ENCODE measurements around the gene KCNJ11.

GRCh38 chr11:17434108-17434507 lies 45.6 kb upstream of the KCNJ11 start:
- TF ChIP-seq RAD21 (IDR thresholded peaks at IDR 0.05 in 1 of 2, conservative IDR thresholded peaks at IDR 0.05 in 1 of 2; ENCODE audit: low read depth in 2 of 2, low read length in 2 of 2) (no peak), RFX5 (IDR thresholded peaks at IDR 0.05; ENCODE audit: borderline replicate concordance, low read depth, low read length) (no peak), HDAC6 (IDR thresholded peaks at IDR 0.05; ENCODE audit: low read depth, low read length) (no peak), TBP (IDR thresholded peaks at IDR 0.05; ENCODE audit: low read depth, low read length) (no peak), POLR2A (IDR thresholded peaks at IDR 0.05; ENCODE audit: control extremely low read depth in 1 of 2, low read depth in 2 of 2, low read length in 2 of 2) (no peak), CTCF (IDR thresholded peaks at IDR 0.05; ENCODE audit: control extremely low read depth in 1 of 3, insufficient read depth in 1 of 3, low read depth in 1 of 3, low read length in 3 of 3) (no peak), EZH2 (IDR thresholded peaks at IDR 0.05; ENCODE audit: low read depth, low read length, severe bottlenecking) (no peak), NRF1 (IDR thresholded peaks at IDR 0.05; ENCODE audit: low read depth, low read length) (no peak)
